Karpas-422 (cell line): Measurements from ENCODE around the gene ATP23. TPM values are rescaled to one million over a fixed set of nuclear protein-coding genes. Genes with fewer than 3 reads are reported as not detected.
A peak's percentile ranks its signal among the peaks of the same experiment; 100 is the strongest.

Source experiments
- DNase-seq: peaks from one replicate; pipeline ENCODE4 v3.0.0-alpha.2; 2015
- H2AFZ ChIP-seq: fragments of 200-600 bp; sonication (generic); 2 replicates; pipeline ENCODE4 v1.6.1; 2014; ENCODE audit warnings: antibody characterized with exemption, low read length, mixed read lengths
- H3K27ac ChIP-seq: fragments of 200-600 bp; sonication (generic); 2 replicates; pipeline ENCODE4 v1.5.1; 2014; ENCODE audit warnings: mild to moderate bottlenecking, low read length, moderate library complexity
- H3K27me3 ChIP-seq: fragments of 200-600 bp; sonication (generic); 2 replicates; pipeline ENCODE4 v1.6.1; 2014; ENCODE audit warnings: low read length, mixed read lengths
- H3K36me3 ChIP-seq: fragments of 200-600 bp; sonication (generic); 2 replicates; pipeline ENCODE4 v1.6.1; 2014; ENCODE audit warnings: low read length, mixed read lengths; ENCODE audit not compliant: insufficient read depth
- H3K4me1 ChIP-seq: fragments of 200-600 bp; sonication (generic); 2 replicates; pipeline ENCODE4 v1.6.1; 2014; ENCODE audit warnings: mild to moderate bottlenecking, low read length, mixed read lengths
- H3K4me2 ChIP-seq: fragments of 200-600 bp; sonication (generic); 2 replicates; pipeline ENCODE4 v1.6.1; 2014; ENCODE audit warnings: low read length, low read depth, mild to moderate bottlenecking; ENCODE audit not compliant: poor library complexity, severe bottlenecking
- H3K4me3 ChIP-seq: fragments of 200-600 bp; sonication (generic); 2 replicates; pipeline ENCODE4 v1.5.1; 2014; ENCODE audit warnings: mild to moderate bottlenecking, antibody characterized with exemption, low read length, mixed read lengths
- H3K79me2 ChIP-seq: fragments of 200-600 bp; sonication (generic); 2 replicates; pipeline ENCODE4 v1.6.1; 2014; ENCODE audit warnings: mild to moderate bottlenecking, low read length, mixed read lengths
- H3K9ac ChIP-seq: fragments of 200-600 bp; sonication (generic); 2 replicates; pipeline ENCODE4 v1.6.0; 2014; ENCODE audit warnings: low read length
- H3K9me2 ChIP-seq: fragments of 200-600 bp; sonication (generic), shearing (Covaris generic); replicated peaks from 2 replicates; pipeline ENCODE4 v1.6.0; 2014; ENCODE audit warnings: mild to moderate bottlenecking, low read length, moderate library complexity; ENCODE audit not compliant: insufficient read depth
- H3K9me3 ChIP-seq: fragments of 300-700, 200-600 bp; sonication (generic); 2 replicates; pipeline ENCODE4 v1.6.1; 2014; ENCODE audit warnings: low read length, mixed read lengths
- H4K20me1 ChIP-seq: fragments of 200-600 bp; sonication (generic); 2 replicates; pipeline ENCODE4 v1.6.1; 2014; ENCODE audit warnings: mild to moderate bottlenecking, antibody characterized with exemption, low read length, low read depth; ENCODE audit not compliant: insufficient read depth
- total RNA-seq: library from RNA; depleted of rRNA; stranded (reverse); fragments of >200 nt; shearing (Covaris generic); gene quantifications from 2 replicates; pipeline ENCODE4 v1.2.3, GENCODE V29; 2014; ENCODE audit warnings: low replicate concordance; rRNA removed

The ATP23 gene, protein sequence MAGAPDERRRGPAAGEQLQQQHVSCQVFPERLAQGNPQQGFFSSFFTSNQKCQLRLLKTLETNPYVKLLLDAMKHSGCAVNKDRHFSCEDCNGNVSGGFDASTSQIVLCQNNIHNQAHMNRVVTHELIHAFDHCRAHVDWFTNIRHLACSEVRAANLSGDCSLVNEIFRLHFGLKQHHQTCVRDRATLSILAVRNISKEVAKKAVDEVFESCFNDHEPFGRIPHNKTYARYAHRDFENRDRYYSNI
- total RNA-seq: 13.1 and 36.3 TPM in 2 replicates

DNA sequence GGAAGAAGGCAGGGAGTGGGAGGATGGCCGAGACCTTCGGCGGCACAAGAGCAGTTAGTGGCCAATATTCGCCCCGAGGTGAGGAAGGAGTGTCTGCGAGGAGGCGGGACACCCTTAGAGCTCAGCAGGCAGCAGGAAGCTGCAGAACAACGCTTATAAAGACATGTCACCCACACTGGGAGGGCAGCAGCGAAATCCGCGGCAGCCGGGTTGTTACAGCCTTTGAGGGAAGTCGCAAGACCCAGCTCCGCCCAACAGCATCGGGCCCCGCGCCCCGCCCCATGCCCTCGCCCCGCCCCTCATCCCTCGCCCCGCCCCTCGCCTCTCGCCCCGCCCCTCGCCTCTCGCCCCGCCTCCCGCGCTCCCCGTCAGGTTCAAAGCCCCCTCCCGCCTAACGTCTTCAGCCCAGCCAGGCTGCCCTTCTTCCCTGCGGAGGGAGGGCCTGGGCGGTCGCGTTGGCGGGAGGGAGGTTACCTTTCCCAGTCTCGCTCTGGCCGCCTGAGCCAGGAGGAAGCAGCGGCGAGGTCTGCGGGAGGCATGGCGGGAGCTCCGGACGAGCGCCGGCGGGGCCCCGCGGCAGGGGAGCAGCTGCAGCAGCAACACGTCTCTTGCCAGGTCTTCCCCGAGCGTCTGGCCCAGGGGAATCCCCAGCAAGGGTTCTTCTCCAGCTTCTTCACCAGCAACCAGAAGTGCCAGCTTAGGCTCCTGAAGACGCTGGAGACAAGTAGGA, at the start of gene ATP23:
Gene ATP23 (plus strand): TSS at position 403 of the 730 bp plus-strand sequence. CDS start 135 bp downstream, at position 538.
- peak within 1 kb of the TSS; percentile 90 for H3K9ac ChIP-seq
- H3K79me2 ChIP-seq: peaks cover 8% of the 10 kb centered on the region; the same call in 1 of the 2 replicates
- no peaks in the 10 kb centered on the region for H4K20me1 ChIP-seq
- peak within 1 kb of the TSS; percentile 70 for H3K27ac ChIP-seq
- no peaks in the 10 kb centered on the region for H3K9me2 ChIP-seq
- no peaks in the 10 kb centered on the region for H3K9me3 ChIP-seq
- peak; percentile 95 for DNase-seq
- no peaks in the 10 kb centered on the region for H3K36me3 ChIP-seq
- peak within 1 kb of the TSS; percentile 98 for H3K4me3 ChIP-seq
- peak within 1 kb of the TSS; percentile 99 for H3K4me2 ChIP-seq
- H3K4me1 ChIP-seq: peaks cover 40% of the 10 kb centered on the region
- H3K27me3 ChIP-seq: no peaks in the 10 kb centered on the region
- H2AFZ ChIP-seq: peak within 1 kb of the TSS; percentile 93

DNA sequence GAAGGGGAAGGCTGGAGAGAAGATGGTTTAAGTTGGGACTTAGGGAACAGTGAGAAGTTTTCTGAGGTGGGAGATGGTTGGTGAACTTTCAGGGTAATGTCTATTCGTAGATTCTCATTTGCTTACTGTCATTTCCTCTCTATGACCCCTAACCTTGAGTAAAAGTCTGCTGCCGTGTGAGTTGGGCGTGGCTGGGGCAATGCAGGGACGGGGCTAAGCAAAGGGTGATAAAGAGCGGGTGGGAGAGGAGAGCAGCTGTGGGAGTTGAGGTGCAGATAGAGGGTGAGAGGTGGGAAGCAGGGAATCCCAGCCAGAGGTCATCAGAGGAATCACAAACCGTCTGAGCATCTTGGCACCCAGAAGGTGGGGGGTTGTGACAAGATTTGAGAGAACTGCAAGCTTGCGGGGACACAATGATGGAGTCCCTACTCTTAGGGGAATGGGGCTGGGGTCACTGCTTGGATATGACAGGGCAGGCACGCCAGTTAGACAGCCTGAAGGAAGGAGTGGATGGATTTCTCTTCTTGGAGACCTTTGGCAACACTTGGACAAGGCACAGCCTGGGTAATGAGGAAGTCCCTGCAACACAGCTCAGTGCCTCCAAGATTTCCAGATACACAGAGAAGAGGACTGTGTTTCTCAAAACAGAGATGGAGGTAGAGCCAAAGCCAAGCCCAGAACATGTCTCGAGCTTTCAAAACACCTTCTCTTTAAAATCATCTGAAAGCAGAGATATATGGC, 49.0 kb upstream of the ATP23 start:
- H3K79me2 ChIP-seq: no peaks in the 10 kb centered on the region
- H4K20me1 ChIP-seq: no peaks in the 10 kb centered on the region
- H3K4me1 ChIP-seq: peaks cover 17% of the 10 kb centered on the region
- no peaks in the 10 kb centered on the region for H3K9me2 ChIP-seq
- no peak overlapping the region for H3K27ac ChIP-seq
- no peak overlapping the region for H3K9ac ChIP-seq
- no peaks in the 10 kb centered on the region for H3K9me3 ChIP-seq
- H3K36me3 ChIP-seq: no peaks in the 10 kb centered on the region
- no peak overlapping the region for H3K4me3 ChIP-seq
- H2AFZ ChIP-seq: no peak overlapping the region
- no peaks in the 10 kb centered on the region for H3K27me3 ChIP-seq
- no peak for DNase-seq
- no peak overlapping the region for H3K4me2 ChIP-seq

DNA sequence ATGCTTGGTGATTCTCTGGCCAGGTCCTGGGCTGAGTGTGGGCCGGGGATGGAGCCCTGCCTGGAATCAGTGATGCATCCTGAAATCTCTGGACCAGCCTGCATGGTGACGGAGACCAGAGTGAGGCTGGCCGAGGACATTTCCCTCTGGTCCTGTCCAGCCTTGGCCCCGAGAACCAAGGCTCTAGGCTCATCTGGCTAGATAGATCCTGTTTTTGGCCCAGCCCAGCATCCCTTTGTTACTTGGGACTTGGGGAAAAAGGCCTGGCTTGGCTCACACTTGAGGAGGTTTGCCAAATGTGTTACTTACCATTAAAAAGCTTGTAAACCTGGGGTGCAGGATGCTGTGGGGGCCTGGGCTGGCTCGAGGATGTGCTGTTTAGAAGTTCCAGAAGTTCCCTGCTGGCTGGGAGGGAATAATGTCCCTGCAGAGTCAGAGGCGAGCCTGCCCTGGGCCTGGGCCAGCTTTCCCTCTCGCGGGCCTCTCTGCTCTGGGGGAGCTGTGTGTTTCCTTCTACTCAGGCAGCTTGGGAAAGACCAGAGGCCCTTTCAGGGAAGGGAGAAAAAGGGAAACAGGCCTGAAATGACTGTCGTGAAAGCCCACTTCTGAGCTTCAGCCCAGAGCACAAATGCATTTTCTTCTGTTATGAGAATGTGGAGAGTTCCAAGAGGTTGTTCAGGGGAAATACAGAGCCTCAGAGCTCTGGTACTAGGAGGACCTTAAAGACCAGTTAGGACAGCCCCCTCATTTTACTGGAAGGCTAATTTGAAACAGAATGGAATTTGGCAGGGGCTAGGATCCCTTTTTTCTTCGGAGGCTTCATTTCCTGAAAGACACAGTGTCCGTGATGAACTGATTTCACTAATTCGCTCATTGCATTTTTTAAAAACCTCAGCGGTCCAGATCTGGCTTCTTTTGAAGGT, 47.7 kb upstream of the ATP23 start:
- H4K20me1 ChIP-seq: no peaks in the 10 kb centered on the region
- H3K79me2 ChIP-seq: no peaks in the 10 kb centered on the region
- H3K4me2 ChIP-seq: no peak overlapping the region
- no peak overlapping the region for H3K27ac ChIP-seq
- no peaks in the 10 kb centered on the region for H3K27me3 ChIP-seq
- H3K9ac ChIP-seq: no peak overlapping the region
- peaks cover 29% of the 10 kb centered on the region for H3K4me1 ChIP-seq
- H2AFZ ChIP-seq: no peak overlapping the region
- H3K9me2 ChIP-seq: no peaks in the 10 kb centered on the region
- no peak for DNase-seq
- no peaks in the 10 kb centered on the region for H3K9me3 ChIP-seq
- H3K4me3 ChIP-seq: no peak overlapping the region
- H3K36me3 ChIP-seq: no peaks in the 10 kb centered on the region

DNA sequence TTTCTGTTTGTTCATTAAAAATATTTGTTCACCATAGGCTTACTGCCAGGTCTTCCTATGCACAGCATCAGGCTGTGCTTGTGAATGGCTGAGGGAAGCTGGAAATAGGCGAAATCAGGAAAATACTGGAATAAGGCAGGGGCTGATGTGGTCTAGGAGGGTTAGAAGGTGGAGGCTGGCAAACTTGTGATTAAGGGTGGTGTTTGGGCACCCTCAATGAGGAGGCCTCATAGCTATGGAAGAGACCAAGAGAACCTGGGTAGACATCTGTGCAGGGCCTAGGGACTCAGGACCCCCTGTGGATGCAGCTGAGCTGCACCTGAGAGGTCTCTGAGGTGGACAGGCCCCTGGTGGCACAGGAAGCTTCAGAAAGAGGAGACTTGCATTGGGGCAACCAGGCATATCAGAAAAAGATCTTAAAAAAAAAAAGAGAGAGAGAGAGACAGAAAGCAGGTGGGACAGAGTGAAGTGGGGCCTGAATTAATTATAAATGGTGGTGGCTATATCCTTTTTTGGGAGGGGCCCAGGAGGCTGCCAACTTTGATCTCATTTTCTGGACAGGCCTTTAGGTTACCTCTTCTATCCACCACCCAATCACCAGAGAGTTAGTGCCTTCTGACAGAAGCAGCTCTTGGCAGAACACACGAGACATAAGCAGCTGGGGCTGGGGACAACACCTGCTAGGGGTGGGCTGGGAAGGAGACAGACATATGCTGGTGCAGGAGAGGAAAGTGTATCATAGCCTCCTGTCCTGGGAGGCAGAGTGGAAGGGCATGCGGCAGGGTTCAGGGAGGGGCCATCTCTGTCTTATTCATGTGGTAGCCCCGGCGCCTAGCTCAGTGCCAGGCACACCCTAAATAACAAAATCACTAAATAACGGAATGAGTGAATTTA, 46.7 kb upstream of the ATP23 start:
- no peak for DNase-seq
- Histone ChIP-seq H3K36me3 (no peaks in the 10 kb centered on the region), H3K4me1 (peaks cover 37% of the 10 kb centered on the region), H3K9ac (no peak overlapping the region), H3K27ac (no peak overlapping the region), H3K4me3 (no peak overlapping the region), H4K20me1 (no peaks in the 10 kb centered on the region), H3K4me2 (no peak overlapping the region), H3K79me2 (no peaks in the 10 kb centered on the region), H3K27me3 (no peaks in the 10 kb centered on the region), H2AFZ (no peak overlapping the region), H3K9me3 (no peaks in the 10 kb centered on the region), H3K9me2 (no peaks in the 10 kb centered on the region)

DNA sequence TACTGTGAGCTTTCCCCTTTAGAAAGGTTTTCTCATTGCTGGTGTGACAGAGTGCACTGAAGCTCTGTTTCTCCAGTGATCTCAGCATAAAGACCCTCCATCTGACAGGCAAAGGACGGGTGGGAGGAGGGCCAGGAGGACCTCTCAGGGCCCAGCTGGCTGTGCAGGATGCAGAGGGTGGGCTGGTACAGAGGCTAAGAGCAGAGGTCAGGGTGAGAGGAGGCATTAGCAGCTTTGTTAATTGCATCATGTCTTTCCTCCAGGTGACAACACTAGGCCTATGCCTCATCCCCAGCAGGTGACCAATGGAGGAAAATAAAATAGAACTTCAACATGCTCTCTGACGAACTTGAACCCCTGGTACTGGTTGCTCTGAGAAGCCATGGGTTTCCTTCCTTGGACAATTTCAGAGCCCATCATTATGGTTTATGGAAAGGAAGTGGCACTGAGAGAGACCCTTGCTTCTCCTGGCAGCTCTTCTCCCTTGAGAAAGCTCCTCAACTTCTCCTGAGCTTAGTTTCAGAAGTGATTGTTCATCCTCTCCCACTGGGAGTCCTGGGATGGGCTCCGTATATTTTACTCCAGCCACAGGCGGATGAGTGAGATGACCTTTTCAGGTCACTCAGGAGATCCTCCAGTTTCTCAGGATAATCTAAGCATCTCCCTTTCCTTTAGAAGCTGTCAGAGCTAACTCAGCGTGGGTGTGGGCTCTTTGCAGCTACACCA, 45.8 kb upstream of the ATP23 start:
- no peak overlapping the region for H3K4me3 ChIP-seq
- DNase-seq: no peak
- no peaks in the 10 kb centered on the region for H3K27me3 ChIP-seq
- H4K20me1 ChIP-seq: no peaks in the 10 kb centered on the region
- no peak overlapping the region for H3K9ac ChIP-seq
- no peaks in the 10 kb centered on the region for H3K9me3 ChIP-seq
- peaks cover 37% of the 10 kb centered on the region for H3K4me1 ChIP-seq
- no peaks in the 10 kb centered on the region for H3K36me3 ChIP-seq
- no peak overlapping the region for H2AFZ ChIP-seq
- H3K4me2 ChIP-seq: no peak overlapping the region
- H3K79me2 ChIP-seq: no peaks in the 10 kb centered on the region
- no peaks in the 10 kb centered on the region for H3K9me2 ChIP-seq
- no peak overlapping the region for H3K27ac ChIP-seq

DNA sequence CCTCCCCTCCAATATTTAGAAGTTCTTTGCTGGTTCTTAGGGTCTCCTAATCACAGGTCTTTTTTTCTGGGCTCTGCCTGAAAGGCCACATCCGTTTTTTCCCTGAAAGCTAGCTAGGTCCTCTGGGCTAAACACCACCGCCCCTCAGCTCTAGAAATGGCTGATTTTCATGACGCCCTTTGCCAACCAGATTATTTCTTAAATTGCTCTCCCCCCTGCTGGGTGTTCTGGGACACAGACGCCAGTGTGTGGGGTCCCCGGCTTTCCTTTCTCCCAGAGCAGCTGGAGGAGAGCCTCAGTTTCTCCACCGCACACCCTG, 45.3 kb upstream of the ATP23 start:
- H2AFZ ChIP-seq: no peak overlapping the region
- peaks cover 37% of the 10 kb centered on the region for H3K4me1 ChIP-seq
- H3K27ac ChIP-seq: no peak overlapping the region
- no peak overlapping the region for H3K4me2 ChIP-seq
- H3K9me2 ChIP-seq: no peaks in the 10 kb centered on the region
- DNase-seq: no peak
- H3K27me3 ChIP-seq: no peaks in the 10 kb centered on the region
- H3K4me3 ChIP-seq: no peak overlapping the region
- no peak overlapping the region for H3K9ac ChIP-seq
- H3K9me3 ChIP-seq: no peaks in the 10 kb centered on the region
- H4K20me1 ChIP-seq: no peaks in the 10 kb centered on the region
- H3K79me2 ChIP-seq: no peaks in the 10 kb centered on the region
- H3K36me3 ChIP-seq: no peaks in the 10 kb centered on the region
